HepG2 (cell line): Measurements from ENCODE around the gene WDHD1.

Experiments used
- HINFP ChIP-seq: sonication (generic); formaldehyde crosslinking; IDR thresholded peaks from 2 replicates; pipeline ENCODE4 v1.4.0; 2020; ENCODE audit warnings: low read depth, mild to moderate bottlenecking, missing genetic modification reagents
- ZBTB7B ChIP-seq: sonication (generic); formaldehyde crosslinking; IDR thresholded peaks from 2 replicates; pipeline ENCODE4 v1.4.0; 2020; ENCODE audit warnings: missing genetic modification reagents
- ZNF605 ChIP-seq: sonication (generic); formaldehyde crosslinking; IDR thresholded peaks from 2 replicates; pipeline ENCODE4 v1.8.0; 2022; ENCODE audit warnings: mild to moderate bottlenecking, missing genetic modification reagents

- TF ChIP-seq HINFP (CRISPR knock-in tag) (no peak), ZBTB7B (CRISPR knock-in tag) (no peak), ZNF605 (CRISPR knock-in tag) (no peak)
These were observed 137.0 kb downstream of the WDHD1 start for GRCh38 chr14:54889919-54890318.
